ENCODE measurements around the gene SKIDA1. TPM values are rescaled to one million over a fixed set of nuclear protein-coding genes. Genes with fewer than 3 reads are reported as not detected.

SKIDA1 gene
- total and polyA plus RNA-seq, 2 of the 4 experiments (the other 2 are of a cell fraction) = 0.36 to 0.72 TPM

DNA sequence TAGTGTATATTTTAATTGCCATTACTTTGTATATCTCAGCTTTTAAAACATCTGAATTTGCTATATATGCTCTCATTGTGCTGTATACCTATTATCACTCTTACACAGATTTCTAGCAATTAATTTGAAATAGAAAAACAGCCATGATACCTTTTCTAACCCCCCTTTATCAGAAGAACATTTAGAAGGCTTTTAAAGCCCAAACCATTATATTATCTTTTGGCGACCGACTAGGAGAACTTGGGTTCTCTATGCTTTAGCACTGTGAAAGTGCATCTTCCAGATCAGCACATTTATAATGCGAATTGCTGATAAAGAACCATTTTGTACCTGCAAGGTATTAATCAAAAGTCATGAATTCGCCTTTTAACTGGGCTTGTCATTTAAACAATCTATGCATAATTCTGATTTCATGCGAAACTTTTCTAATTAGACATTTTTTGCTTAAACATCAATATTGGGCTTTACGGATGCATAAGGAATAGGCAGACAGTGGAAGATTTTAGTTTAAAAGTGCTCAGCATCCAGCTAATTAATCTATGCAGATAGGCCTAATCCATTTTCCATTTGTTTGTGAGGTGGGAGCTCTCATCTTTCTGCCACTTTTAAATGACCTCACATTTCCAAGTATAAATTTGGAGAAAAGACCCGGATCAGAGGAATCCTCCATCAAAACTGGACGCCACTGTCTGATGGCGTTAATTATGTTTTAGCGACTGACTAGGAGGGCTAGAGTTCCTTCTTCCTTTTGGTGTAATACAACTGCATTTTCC is 7.4 kb upstream of the SKIDA1 start:
- Histone ChIP-seq H4K20me1 (ENCODE audit: insufficient read depth, low read length) (peaks cover 8% of the 10 kb centered on the region; the same call in 1 of the 2 replicates), H3K14ac (replicated peaks; ENCODE audit: low read depth, low read length) (peak overlapping the region; percentile 91), H4K5ac (ENCODE audit: low read depth, low read length) (peak overlapping the region; percentile 38), H2BK120ac (ENCODE audit: low read depth, low read length) (peak overlapping the region; percentile 33), H3K4ac (ENCODE audit: low read depth, low read length) (peak overlapping the region; percentile 75), H3K18ac (ENCODE audit: low read depth, low read length) (peak overlapping the region; percentile 38; the same call in 1 of the 2 replicates), H2AK5ac (ENCODE audit: low read depth, low read length) (peak overlapping the region; percentile 47), H3K56ac (ENCODE audit: extremely low read depth, insufficient read depth, low read length) (peak overlapping the region; percentile 92), H2AFZ (replicated peaks; ENCODE audit: low read length, poor library complexity) (peak overlapping the region; percentile 91), H3K4me1 (ENCODE audit: control insufficient read depth, insufficient read depth, low read length) (0 out of 2 replicates have a peak, but pooled peaks cover 2% of the 10 kb centered on the region), H2BK20ac (ENCODE audit: low read depth, low read length) (no peak overlapping the region), H4K91ac (ENCODE audit: insufficient read depth, low read depth, low read length) (peak overlapping the region; percentile 86), H3K9ac (ENCODE audit: low read depth, low read length) (peak overlapping the region; percentile 82), H3K36me3 (ENCODE audit: control insufficient read depth, insufficient read depth, low read length) (no peaks in the 10 kb centered on the region), H3K23ac (ENCODE audit: low read depth, low read length) (peak overlapping the region; percentile 61), H3K4me2 (ENCODE audit: low read depth, low read length) (peak overlapping the region; percentile 65), H2BK15ac (ENCODE audit: low read depth, low read length) (no peak overlapping the region), H4K8ac (ENCODE audit: low read depth in 2 of 2, low read length in 2 of 2) (peak overlapping the region; percentile 92 to 98), H3K4me3 (ENCODE audit: insufficient read depth, low read depth, low read length) (peak overlapping the region; percentile 89), H2AK9ac (replicated peaks; ENCODE audit: low read depth, low read length, poor library complexity) (peak overlapping the region; percentile 33), H2BK5ac (ENCODE audit: low read depth, low read length, poor library complexity, severe bottlenecking) (peak overlapping the region; percentile 64), H3K27ac (ENCODE audit: insufficient read depth, low read length) (peak overlapping the region; percentile 90), H3K27me3 (ENCODE audit: control insufficient read depth, insufficient read depth, low read length) (no peaks in the 10 kb centered on the region), H3K79me1 (ENCODE audit: low read depth in 1 of 2, low read length in 2 of 2) (peaks cover 2 to 12% of the 10 kb centered on the region in 2 experiments; a peak in 3 of 4 replicates), H3K9me3 (ENCODE audit: control insufficient read depth, insufficient read depth, low read length) (no peaks in the 10 kb centered on the region), H3K9me1 (ENCODE audit: insufficient read depth, low read length) (no peaks in the 10 kb centered on the region)
- CTCF ChIA-PET = interaction anchor here (1.3 kb wide), 1 partner anchor 254 kb away, joined by 3 read pairs; no protein-coding TSS in a partner anchor
- TF ChIP-seq NFE2L2 (IDR thresholded peaks at IDR 0.05; ENCODE audit: low read depth, low read length) (no peak), BHLHE40 (IDR thresholded peaks at IDR 0.05; ENCODE audit: low read depth, low read length) (no peak), SMC3 (IDR thresholded peaks at IDR 0.05; ENCODE audit: low read depth, low read length) (no peak), MAFK (IDR thresholded peaks at IDR 0.05; ENCODE audit: low read depth, low read length) (no peak), RCOR1 (IDR thresholded peaks at IDR 0.05; ENCODE audit: insufficient replicate concordance, low read length) (no peak), MAZ (IDR thresholded peaks at IDR 0.05; ENCODE audit: borderline replicate concordance, low read depth, low read length) (no peak), MXI1 (IDR thresholded peaks at IDR 0.05; ENCODE audit: borderline replicate concordance, low read depth, low read length) (no peak), CHD1 (IDR thresholded peaks at IDR 0.05; ENCODE audit: low read depth, low read length) (no peak), RFX5 (IDR thresholded peaks at IDR 0.05; ENCODE audit: low read depth, low read length) (no peak)
- TF ChIP-seq, protein P1, sequence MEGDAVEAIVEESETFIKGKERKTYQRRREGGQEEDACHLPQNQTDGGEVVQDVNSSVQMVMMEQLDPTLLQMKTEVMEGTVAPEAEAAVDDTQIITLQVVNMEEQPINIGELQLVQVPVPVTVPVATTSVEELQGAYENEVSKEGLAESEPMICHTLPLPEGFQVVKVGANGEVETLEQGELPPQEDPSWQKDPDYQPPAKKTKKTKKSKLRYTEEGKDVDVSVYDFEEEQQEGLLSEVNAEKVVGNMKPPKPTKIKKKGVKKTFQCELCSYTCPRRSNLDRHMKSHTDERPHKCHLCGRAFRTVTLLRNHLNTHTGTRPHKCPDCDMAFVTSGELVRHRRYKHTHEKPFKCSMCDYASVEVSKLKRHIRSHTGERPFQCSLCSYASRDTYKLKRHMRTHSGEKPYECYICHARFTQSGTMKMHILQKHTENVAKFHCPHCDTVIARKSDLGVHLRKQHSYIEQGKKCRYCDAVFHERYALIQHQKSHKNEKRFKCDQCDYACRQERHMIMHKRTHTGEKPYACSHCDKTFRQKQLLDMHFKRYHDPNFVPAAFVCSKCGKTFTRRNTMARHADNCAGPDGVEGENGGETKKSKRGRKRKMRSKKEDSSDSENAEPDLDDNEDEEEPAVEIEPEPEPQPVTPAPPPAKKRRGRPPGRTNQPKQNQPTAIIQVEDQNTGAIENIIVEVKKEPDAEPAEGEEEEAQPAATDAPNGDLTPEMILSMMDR (conservative IDR thresholded peaks at IDR 0.05; ENCODE audit: low read depth, low read length) = no peak
- TF ChIP-seq, protein P2, sequence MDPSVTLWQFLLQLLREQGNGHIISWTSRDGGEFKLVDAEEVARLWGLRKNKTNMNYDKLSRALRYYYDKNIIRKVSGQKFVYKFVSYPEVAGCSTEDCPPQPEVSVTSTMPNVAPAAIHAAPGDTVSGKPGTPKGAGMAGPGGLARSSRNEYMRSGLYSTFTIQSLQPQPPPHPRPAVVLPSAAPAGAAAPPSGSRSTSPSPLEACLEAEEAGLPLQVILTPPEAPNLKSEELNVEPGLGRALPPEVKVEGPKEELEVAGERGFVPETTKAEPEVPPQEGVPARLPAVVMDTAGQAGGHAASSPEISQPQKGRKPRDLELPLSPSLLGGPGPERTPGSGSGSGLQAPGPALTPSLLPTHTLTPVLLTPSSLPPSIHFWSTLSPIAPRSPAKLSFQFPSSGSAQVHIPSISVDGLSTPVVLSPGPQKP (IDR thresholded peaks at IDR 0.05; ENCODE audit: borderline replicate concordance, low read depth, low read length) = no peak
- TF ChIP-seq, protein P3, sequence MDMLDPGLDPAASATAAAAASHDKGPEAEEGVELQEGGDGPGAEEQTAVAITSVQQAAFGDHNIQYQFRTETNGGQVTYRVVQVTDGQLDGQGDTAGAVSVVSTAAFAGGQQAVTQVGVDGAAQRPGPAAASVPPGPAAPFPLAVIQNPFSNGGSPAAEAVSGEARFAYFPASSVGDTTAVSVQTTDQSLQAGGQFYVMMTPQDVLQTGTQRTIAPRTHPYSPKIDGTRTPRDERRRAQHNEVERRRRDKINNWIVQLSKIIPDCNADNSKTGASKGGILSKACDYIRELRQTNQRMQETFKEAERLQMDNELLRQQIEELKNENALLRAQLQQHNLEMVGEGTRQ (IDR thresholded peaks at IDR 0.05; ENCODE audit: low read depth, low read length) = no peak
- ATAC-seq (ENCODE audit: low read depth) (no peak), DNase-seq (no peak)
- intact Hi-C loops (cut with micrococcal nuclease) = no loop called here
- BruUV-seq (replicated peaks) = no TSS peak
- POLR2A ChIA-PET (ENCODE audit: unreplicated experiment) = no interaction called here
- WGBS, 2 experiments (ENCODE audit: extremely low coverage in 2 of 2, insufficient read length in 1 of 2) = 87% methylated on average over 3 of the region's 10 CpGs; no CpG with 5 or more reads in 1 of the 2 experiments
- in situ Hi-C loops (cut with MboI; ENCODE audit: low sequenced_read_pairs) = no loop called here
- dilution Hi-C loops (cut with HindIII; ENCODE audit: low sequenced_read_pairs, unreplicated experiment) = no loop called here
